HL-60 (cell line): ENCODE data around the gene MAP3K5.

Source experiments
- DNase-seq, 2 experiments: peaks; one replicate each; pipeline ENCODE4 v3.0.0-alpha.2; 2010 to 2020; ENCODE audit warnings: low read depth in 1 of 2, low spot score in 1 of 2
- H3K27ac ChIP-seq: fragments of 250-450 bp; sonication (Bioruptor Pico); replicated peaks from 2 replicates; pipeline ENCODE4 v1.5.1; 2020; ENCODE audit warnings: mild to moderate bottlenecking, moderate library complexity
- H3K27me3 ChIP-seq: fragments of 250-450 bp; sonication (Bioruptor Pico); 2 replicates; pipeline ENCODE4 v1.5.1; 2021; ENCODE audit warnings: mild to moderate bottlenecking, moderate library complexity; ENCODE audit not compliant: insufficient read depth, poor library complexity, severe bottlenecking
- H3K4me3 ChIP-seq: replicated peaks from 2 replicates; pipeline ENCODE4 v1.5.1; 2011; ENCODE audit warnings: mild to moderate bottlenecking, control low read depth, low read length; ENCODE audit not compliant: insufficient read depth
- CTCF ChIP-seq: IDR thresholded peaks from one replicate; pipeline ENCODE4 v1.5.1; 2011; ENCODE audit warnings: low read length, control low read depth, inconsistent platforms; ENCODE audit not compliant: insufficient read depth
- GABPA ChIP-seq: IDR thresholded peaks from 2 replicates; pipeline ENCODE4 v1.6.1; 2012; ENCODE audit warnings: low read depth
- POLR2AphosphoS5 ChIP-seq: IDR thresholded peaks from 2 replicates; pipeline ENCODE4 v1.6.1; 2012; ENCODE audit warnings: low read depth
- REST ChIP-seq: IDR thresholded peaks from 2 replicates; pipeline ENCODE4 v1.6.1; 2012; ENCODE audit warnings: low read depth; ENCODE audit not compliant: insufficient replicate concordance
- SPI1 ChIP-seq: IDR thresholded peaks from 2 replicates; pipeline ENCODE4 v1.6.1; 2012; ENCODE audit warnings: low read depth, mild to moderate bottlenecking, borderline replicate concordance

Gene MAP3K5

GRCh38 chr6:136511397-136511796 is 280.9 kb downstream of the MAP3K5 start:
- H3K27ac ChIP-seq: no peak overlapping the region
- no peak for DNase-seq
- H3K4me3 ChIP-seq: no peak overlapping the region
- H3K27me3 ChIP-seq: no peaks in the 10 kb centered on the region
- no peak for TF ChIP-seq REST
- TF ChIP-seq SPI1: no peak
- TF ChIP-seq GABPA: no peak

GRCh38 chr6:136510782-136511181 is 281.5 kb downstream of the MAP3K5 start:
- no peak for DNase-seq
- Histone ChIP-seq H3K27me3 (no peaks in the 10 kb centered on the region), H3K27ac (no peak overlapping the region), H3K4me3 (no peak overlapping the region)
- TF ChIP-seq SPI1 (no peak), CTCF (no peak), POLR2AphosphoS5 (no peak), REST (no peak), GABPA (no peak)

GRCh38 chr6:136510299-136510698 is 282.0 kb downstream of the MAP3K5 start:
- Histone ChIP-seq H3K27ac (no peak overlapping the region), H3K4me3 (no peak overlapping the region), H3K27me3 (no peaks in the 10 kb centered on the region)
- TF ChIP-seq REST: no peak
- no peak for TF ChIP-seq GABPA
- no peak for TF ChIP-seq CTCF
- TF ChIP-seq SPI1: no peak
- no peak for TF ChIP-seq POLR2AphosphoS5
- DNase-seq: no peak

GRCh38 chr6:136508725-136509392 is 283.4 kb downstream of the MAP3K5 start:
- no peak for DNase-seq
- TF ChIP-seq POLR2AphosphoS5 (no peak), GABPA (no peak), CTCF (no peak), REST (no peak), SPI1 (no peak)
- no peak overlapping the region for H3K4me3 ChIP-seq
- H3K27me3 ChIP-seq: no peaks in the 10 kb centered on the region
- no peak overlapping the region for H3K27ac ChIP-seq
